ENCODE measurements around the gene PAN2. TPM values are rescaled to one million over a fixed set of nuclear protein-coding genes. Genes with fewer than 3 reads are reported as not detected.
"Not testable (repeated sequence)": the region's sequence is repeated elsewhere in the genome, so short reads cannot be mapped to it uniquely, and the experiment has no call there.

Gene PAN2
- total RNA-seq, 4 donors from 2014 or later = 10.2 to 35.9 (median 14.9) TPM

- WGBS, 2 donors = 94 to 97% methylated on average over 2 of the region's 2 CpGs
- Histone ChIP-seq H3K9me3 (no peaks in the 10 kb centered on the region), H3K27ac (no peak overlapping the region), H3K27me3 (no peaks in the 10 kb centered on the region), H3K36me3 (peaks cover 26 to 95% (median 58%) of the 10 kb centered on the region in 3 donors), H3K4me1 (peaks cover 7 to 10% (median 10%) of the 10 kb centered on the region in 3 donors), H3K4me3 (no peak overlapping the region)
- TF ChIP-seq CTCF (IDR thresholded peaks at IDR 0.05) (no peak), POLR2A (IDR thresholded peaks at IDR 0.05) (no peak)
- intact Hi-C loops (cut with DNase I) = no loop called here
- no peak for DNase-seq
These were observed 51.2 kb downstream of the PAN2 start for GRCh38 chr12:56282579-56282978.

GRCh38 chr12:56282030-56282429 is 51.8 kb downstream of the PAN2 start:
- TF ChIP-seq POLR2A (IDR thresholded peaks at IDR 0.05) (no peak), CTCF (IDR thresholded peaks at IDR 0.05) (no peak)
- WGBS, 2 donors = 83 to 88% methylated on average over 6 of the region's 6 CpGs
- no peak overlapping the region for H3K27ac ChIP-seq
- intact Hi-C loops (cut with DNase I) = no loop called here
- peaks cover 26 to 99% (median 62%) of the 10 kb centered on the region in 3 donors for H3K36me3 ChIP-seq
- no peak for DNase-seq
- peaks cover 3 to 9% (median 8%) of the 10 kb centered on the region in 3 donors for H3K4me1 ChIP-seq
- no peak overlapping the region for H3K4me3 ChIP-seq
- no peaks in the 10 kb centered on the region for H3K9me3 ChIP-seq
- H3K27me3 ChIP-seq = no peaks in the 10 kb centered on the region

GRCh38 chr12:56280849-56281248 is 53.0 kb downstream of the PAN2 start:
- no peak for DNase-seq
- Histone ChIP-seq H3K4me3 (no peak overlapping the region), H3K9me3 (no peaks in the 10 kb centered on the region), H3K27ac (no peak overlapping the region), H3K27me3 (no peaks in the 10 kb centered on the region), H3K36me3 (peaks cover 29 to 100% (median 72%) of the 10 kb centered on the region in 3 donors), H3K4me1 (no peaks in the 10 kb centered on the region)
- intact Hi-C loops (cut with DNase I) = no loop called here
- TF ChIP-seq POLR2A (IDR thresholded peaks at IDR 0.05) = no peak
- TF ChIP-seq CTCF (IDR thresholded peaks at IDR 0.05) = no peak

GRCh38 chr12:56278905-56279304 is 54.9 kb downstream of the PAN2 start:
- Histone ChIP-seq H3K36me3 (peaks cover 33 to 100% (median 80%) of the 10 kb centered on the region in 3 donors), H3K27ac (no peak overlapping the region), H3K9me3 (no peaks in the 10 kb centered on the region), H3K4me3 (no peak overlapping the region), H3K4me1 (no peaks in the 10 kb centered on the region), H3K27me3 (no peaks in the 10 kb centered on the region)
- intact Hi-C loops (cut with DNase I) = no loop called here
- whole genome bisulfite sequencing, 2 donors = 89 to 97% methylated on average over 3 of the region's 3 CpGs
- no peak for DNase-seq
- TF ChIP-seq POLR2A (IDR thresholded peaks at IDR 0.05) (no peak), CTCF (IDR thresholded peaks at IDR 0.05) (no peak)

- Histone ChIP-seq H3K36me3 (peaks cover 20 to 100% (median 62%) of the 10 kb centered on the region in 3 donors), H3K27ac (no peak overlapping the region), H3K4me3 (no peak overlapping the region), H3K4me1 (no peaks in the 10 kb centered on the region), H3K27me3 (no peaks in the 10 kb centered on the region), H3K9me3 (no peaks in the 10 kb centered on the region)
- intact Hi-C loops (cut with DNase I) = no loop called here
- WGBS, 2 donors = 94 to 97% methylated on average over 2 of the region's 2 CpGs
- no peak for DNase-seq
- TF ChIP-seq POLR2A (IDR thresholded peaks at IDR 0.05) = no peak
- no peak for TF ChIP-seq CTCF (IDR thresholded peaks at IDR 0.05)
These were observed 59.5 kb downstream of the PAN2 start for GRCh38 chr12:56274299-56274698.

- H3K4me1 ChIP-seq; H3K27me3 ChIP-seq; H3K27ac ChIP-seq; H3K4me3 ChIP-seq; intact Hi-C loops (cut with DNase I); DNase-seq; H3K9me3 ChIP-seq: not testable (repeated sequence)
- peaks cover 14 to 85% (median 52%) of the 10 kb centered on the region in 3 donors for H3K36me3 ChIP-seq
- WGBS, 2 donors = 88 to 89% methylated on average over 2 of the region's 2 CpGs
These were observed 61.3 kb downstream of the PAN2 start for GRCh38 chr12:56272468-56272867.
